Erythroblast (primary cell): ENCODE data around the gene SF3A1.

ENCODE experiments used
- GATA1 ChIP-seq: IDR thresholded peaks from 2 replicates; pipeline ENCODE4 v1.6.1; 2011; ENCODE audit warnings: low read depth, mild to moderate bottlenecking, control low read depth, low read length, moderate library complexity
- POLR2A ChIP-seq: IDR thresholded peaks from 2 replicates; pipeline ENCODE4 v1.6.1; 2011; ENCODE audit warnings: mild to moderate bottlenecking, low read length

DNA sequence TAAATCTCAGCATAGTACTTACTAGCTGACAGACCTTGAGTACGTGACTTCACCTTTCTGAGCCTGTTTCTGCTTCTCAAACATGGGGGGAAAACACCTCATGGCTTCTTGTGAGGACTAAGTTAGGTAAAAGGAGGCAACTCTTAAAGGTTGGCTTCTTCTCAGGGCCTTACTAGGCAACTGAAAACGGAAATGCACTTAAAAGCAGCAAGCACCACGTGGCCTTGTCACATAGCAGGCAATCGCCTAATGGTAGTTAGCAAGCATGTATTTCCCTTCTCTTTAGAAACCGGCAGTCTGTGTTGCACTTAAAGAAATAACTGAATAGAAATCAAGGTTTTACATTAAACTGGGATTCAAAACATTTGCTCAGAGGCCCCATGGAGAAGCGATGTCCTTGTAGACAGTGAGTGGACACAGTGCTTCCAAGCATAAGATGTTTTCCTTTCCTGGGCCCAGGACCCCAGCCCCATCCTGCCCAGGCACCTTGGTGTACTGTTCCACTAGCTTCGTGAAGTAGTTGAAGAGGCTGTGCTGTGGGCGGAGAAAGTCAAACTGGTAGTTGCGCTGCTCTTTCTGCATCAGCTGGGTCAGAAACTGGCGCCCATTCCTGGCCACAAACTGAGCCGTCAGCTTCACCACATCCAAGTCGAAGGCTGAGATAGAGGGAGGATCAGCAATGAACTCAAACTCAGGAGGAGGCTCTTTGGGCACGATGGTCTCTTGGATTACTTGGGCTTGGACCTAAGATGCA is 12.1 kb downstream of the SF3A1 start:
- no peak for TF ChIP-seq POLR2A
- TF ChIP-seq GATA1, result no peak
